ENCODE measurements around the gene NPSR1.
A peak's percentile ranks its signal among the peaks of the same experiment; 100 is the strongest.
"Not testable (repeated sequence)": the region's sequence is repeated elsewhere in the genome, so short reads cannot be mapped to it uniquely, and the experiment has no call there.

NPSR1 gene

DNA sequence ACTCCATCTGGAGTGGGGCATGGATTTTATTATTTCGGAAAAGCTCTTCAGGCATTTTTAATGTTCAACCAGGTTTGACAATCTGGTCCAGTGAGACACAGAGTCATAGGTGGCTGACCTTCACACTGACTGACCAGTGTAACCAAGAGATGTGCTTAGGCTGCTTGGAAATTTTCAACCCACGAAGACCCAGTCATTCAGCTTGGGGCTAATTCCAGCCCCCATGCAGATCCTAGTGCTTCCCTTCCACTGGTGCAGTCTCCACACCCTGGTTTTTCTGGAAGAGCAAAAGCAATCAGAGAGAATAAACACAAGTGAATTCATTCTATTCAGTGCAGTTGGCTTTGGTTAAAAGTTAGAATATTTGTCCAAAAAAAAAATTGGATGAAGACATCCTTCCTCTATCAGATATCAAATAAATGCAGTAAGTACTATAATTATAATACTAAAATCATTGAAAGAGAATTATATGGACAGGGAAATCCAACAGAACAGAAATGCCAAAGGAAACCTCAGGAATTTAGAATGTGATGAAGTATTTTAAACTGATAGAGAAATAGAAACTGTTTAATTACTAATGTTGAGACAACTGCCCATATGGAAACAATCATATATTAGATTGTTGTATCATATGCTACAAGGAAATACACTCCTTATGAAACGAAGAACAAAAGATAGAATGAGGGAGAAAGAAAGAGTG is 178.0 kb downstream of the NPSR1 start:
- DNase-seq (ENCODE audit: low spot score), result no peak

- DNase-seq (ENCODE audit: low spot score), result no peak
Observed at GRCh38 chr7:34837316-34837715, 179.3 kb downstream of the NPSR1 start.

DNA sequence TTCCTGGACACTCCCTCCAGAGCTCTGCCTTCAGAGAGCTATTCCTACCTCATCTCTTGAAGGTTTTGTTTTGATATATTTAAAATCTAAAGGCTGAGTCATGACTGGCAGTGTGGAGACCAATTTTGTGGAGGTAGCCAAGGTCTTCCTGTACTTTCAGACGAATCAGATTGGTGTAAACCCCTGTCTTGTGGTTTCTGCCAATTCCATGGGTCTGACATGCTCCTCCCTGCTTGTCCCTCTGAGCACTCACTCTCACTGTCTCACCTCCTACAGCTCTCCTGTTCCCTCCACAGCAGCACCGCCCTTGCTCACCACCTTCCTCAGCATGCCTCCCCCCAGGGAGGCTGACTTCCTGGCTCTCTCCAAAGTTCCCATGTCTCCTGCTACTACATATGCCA is 179.8 kb downstream of the NPSR1 start:
- no peak for DNase-seq (ENCODE audit: low spot score)

- DNase-seq (ENCODE audit: low spot score), result no peak
Observed at GRCh38 chr7:34838329-34838728, 180.3 kb downstream of the NPSR1 start.

DNA sequence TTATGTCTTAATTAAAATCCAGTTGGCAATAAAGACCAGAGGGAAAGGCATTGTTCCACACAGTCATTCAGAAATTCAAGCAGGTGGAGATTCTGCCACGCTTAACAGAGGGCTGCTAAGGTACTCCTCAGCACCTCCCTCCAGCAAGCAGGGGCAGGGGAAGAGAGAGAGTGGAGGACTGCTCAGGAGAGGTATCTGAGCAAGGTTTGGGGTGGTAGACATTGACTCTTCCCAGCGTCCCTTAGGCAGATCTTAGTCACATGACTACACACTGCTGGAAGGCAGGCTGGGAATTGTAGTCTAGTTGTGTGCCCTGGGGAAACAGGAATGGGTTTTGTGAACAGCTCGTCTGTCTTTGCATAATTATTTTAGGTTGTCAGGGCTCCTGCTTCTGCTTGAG is 181.6 kb downstream of the NPSR1 start:
- DNase-seq (ENCODE audit: low spot score), result no peak

DNA sequence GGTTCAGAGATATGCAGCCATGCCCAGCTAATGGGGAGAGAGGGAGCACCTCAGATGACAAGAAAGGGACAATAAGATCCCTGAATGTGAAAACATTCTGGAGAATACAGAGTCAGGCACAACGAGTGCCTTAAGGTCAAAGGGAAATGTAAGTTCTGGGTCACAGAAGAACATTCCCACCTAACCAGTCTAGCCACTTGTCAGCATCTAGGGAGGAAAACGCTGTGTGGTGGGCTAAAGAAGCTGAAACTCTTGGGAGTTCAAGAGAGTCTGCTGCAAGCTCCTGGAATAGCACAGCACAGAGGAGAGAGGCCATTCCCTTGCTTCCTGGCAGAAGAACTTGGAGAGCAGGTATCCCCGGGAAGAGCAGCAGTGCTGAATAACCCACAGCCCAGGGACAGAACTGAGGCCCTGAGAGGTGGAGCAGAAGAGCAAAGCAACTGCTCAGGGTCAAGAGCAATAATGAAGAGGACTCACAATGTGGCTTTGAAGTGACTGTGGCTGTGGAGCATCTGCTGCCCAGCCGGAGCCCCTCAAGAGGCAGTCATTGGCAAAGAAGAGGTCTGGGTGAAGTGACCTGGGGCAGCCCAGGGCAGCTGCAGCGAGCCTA is 182.3 kb downstream of the NPSR1 start:
- no peak for DNase-seq (ENCODE audit: low spot score)

GRCh38 chr7:34841326-34841725 is 183.3 kb downstream of the NPSR1 start:
- DNase-seq (ENCODE audit: low spot score), result no peak

DNA sequence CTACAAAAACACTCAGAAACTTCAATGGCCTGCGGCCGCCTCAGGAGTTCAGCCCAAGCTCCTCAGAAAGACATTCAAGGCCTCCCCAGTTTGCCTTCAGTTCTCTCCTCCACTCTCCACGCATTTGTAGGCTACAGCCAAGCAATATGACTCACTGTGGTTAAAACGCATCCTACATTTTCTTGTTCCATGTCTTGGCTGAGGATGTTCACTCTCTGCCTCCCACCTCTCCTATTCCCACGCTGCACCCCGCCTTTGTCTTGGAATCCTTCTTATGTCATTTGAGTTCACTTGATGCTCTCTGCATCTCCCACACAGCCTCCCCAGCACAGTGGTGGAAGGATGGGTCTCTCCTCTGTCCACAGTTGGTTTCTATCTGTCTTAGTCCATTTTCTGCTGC is 184.8 kb downstream of the NPSR1 start:
- no peak for DNase-seq (ENCODE audit: low spot score)

DNA sequence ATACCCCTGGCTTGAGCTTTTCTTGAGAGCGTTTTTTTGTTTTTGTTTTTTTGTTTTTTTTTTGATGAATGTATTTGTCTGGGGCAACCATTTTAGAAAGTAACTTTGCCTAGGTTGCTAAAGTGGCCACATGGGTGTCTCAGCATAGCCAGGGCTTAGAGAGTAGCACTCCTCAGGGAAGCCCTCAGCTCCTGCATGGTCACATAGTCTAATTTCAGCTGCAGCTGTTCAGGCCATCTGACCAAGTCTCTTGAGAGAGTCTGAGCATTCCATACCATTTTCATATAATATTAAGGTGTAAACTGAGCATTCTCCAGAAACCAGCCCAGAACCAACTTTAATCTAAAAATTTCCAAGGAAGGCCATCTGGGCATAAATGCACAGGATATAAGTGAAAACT is 186.4 kb downstream of the NPSR1 start:
- DNase-seq (ENCODE audit: low spot score), result no peak

- no peak for DNase-seq (ENCODE audit: low spot score)
Observed at GRCh38 chr7:34844936-34845665, 187.1 kb downstream of the NPSR1 start.

- peak; percentile 55 for DNase-seq (ENCODE audit: low spot score)
Observed at GRCh38 chr7:34845666-34846361, 187.8 kb downstream of the NPSR1 start.

DNA sequence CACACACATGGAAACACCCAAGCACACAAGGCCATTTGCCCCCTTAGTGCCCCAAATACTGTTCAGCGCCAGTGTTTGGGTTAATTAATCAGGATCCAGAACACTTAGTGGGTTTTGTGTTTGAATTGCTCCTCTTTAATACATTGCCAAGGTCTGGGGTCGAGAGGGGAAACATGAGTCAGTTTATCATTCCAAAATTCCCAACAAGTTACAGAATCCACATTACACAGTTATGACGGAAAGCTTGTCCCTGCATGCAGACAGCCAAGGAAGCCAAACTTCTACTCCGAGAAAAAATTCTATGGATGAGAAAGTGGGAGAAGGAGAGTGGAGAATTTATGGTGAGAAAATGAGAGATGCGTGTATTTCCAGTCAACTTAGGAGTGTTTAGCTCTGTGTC is 189.0 kb downstream of the NPSR1 start:
- DNase-seq (ENCODE audit: low spot score), result no peak

DNA sequence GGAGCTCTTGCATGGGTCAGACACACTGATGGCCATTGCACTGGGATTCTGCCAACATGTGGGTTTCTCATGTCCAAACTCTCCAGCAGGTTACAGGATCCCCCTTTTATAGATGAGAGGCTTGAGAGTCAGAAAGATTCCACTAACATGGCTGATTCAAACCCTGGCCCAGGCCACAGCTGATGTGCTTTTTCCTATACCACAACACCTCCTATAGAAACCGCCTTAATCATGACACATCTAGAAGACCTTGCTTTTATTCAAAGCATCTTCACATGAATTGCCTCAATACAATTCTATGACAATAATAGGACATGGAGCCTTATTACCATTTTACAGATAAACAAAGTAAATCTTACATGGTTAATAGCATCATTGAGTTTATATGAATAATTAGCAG is 190.7 kb downstream of the NPSR1 start:
- DNase-seq (ENCODE audit: low spot score), result no peak

DNA sequence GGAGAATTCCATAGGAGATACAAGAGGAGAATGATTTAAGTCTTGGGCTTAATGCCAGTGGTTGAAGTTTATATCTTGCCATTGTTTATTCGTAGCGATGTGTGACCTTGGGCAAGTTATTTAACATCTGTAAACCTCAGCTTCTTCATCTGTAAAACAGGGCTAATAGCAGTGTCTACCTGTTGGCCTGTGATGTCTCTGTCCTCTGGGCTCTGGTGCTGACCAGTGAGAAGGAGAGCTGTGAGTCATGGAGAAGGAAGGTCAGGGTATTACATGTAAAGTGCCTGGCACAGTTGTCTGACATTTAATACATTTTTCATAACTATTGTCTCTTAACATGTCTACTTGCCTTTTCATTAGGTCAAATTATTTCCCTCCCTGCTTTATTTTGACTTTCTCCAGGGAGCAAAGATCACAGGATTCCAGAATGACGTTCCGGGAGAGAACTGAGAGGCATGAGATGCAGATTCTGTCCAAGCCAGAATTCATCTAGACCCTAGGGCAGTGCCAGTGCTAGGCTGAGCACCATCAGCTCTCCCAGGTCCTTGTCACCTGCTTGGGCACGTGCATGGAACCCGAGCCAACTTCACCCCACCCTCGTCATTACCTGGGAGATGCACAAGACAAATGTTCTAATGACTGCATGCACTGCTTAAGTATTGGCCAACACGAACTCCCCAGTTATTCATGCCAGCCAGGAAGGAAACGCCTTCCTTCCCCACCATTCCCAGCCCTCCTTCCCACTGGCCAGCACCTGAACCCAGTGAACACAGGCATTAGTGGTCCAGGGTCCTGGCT is 191.3 kb downstream of the NPSR1 start:
- peak; percentile 32 for DNase-seq (ENCODE audit: low spot score)

- no peak for DNase-seq (ENCODE audit: low spot score)
Observed at GRCh38 chr7:34849986-34850385, 192.0 kb downstream of the NPSR1 start.

- no peak for DNase-seq (ENCODE audit: low spot score)
Observed at GRCh38 chr7:34850681-34851080, 192.7 kb downstream of the NPSR1 start.

DNA sequence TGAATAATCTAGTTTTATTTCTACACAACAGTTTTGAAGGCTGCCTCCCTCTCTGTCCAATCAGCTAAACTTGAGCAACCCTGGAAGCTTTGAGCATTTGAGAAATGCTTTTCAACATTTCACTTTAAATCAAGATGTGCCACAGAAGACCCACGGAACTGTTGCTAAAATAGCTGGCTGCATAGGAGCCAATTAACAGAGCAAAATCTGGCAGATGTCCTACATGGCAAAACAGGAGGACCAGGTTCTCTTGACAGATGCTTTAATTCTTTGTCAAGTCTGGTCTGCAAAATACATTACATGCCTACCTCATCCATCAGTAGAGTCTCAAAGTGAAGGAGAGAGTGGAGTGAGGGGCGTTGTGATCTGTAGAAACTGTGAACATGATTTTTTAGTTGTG is 193.4 kb downstream of the NPSR1 start:
- DNase-seq (ENCODE audit: low spot score), result no peak

DNA sequence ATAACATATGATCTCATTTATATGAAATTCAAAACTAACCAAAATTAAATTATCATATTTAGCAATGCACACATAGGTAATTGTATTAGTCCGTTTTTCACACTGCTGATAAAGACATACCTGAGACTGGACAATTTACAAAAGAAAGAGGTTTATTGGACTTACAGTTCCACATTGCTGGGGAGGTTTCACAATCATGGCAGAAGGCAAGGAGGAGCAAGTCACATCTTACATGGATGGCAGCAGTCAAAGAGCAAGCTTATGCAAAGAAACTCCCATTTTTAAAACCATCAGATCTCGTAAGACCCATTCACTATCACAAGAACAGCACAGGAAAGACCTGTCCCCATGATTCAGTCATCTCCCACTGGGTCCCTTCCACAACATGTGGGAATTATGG is 200.4 kb downstream of the NPSR1 start:
- DNase-seq (ENCODE audit: low spot score), result not testable (repeated sequence)

GRCh38 chr7:34859281-34859680 is 201.3 kb downstream of the NPSR1 start:
- not testable (repeated sequence) for DNase-seq (ENCODE audit: low spot score)

- DNase-seq (ENCODE audit: low spot score), result not testable (repeated sequence)
Observed at GRCh38 chr7:34866222-34866621, 208.2 kb downstream of the NPSR1 start.

GRCh38 chr7:34867341-34867740 is 209.3 kb downstream of the NPSR1 start:
- DNase-seq (ENCODE audit: low spot score), result not testable (repeated sequence)

DNA sequence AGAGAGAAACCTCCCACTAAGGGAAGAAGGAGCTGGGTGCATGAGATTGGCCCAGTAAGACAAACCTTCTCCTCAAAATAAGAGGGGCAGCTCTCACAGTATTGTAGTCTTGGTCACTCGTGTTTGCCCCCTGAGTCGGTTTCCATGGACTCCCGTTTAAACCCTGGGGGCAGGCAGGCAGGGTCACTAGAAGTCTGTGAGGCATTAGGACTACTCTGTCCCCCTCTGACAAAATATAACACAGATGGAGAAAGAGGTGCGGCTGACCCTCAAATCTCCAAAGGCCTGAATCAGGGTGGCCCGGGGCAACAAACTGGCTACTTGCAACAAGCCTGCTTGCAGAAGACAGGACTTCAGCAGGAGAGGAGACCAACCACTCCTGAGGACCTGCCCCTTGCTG is 210.6 kb downstream of the NPSR1 start:
- DNase-seq (ENCODE audit: low spot score), result not testable (repeated sequence)

Data from iPS-NIHi11 (cell line).